OCI-LY7 (cell line): ENCODE results near the gene ARL16. TPM values are rescaled to one million over a fixed set of nuclear protein-coding genes. Genes with fewer than 3 reads are reported as not detected.

ENCODE experiments used
- BruUV-seq: library from RNA; stranded (reverse); fragments of 400-500 nt; replicated peaks from 2 replicates; lab custom pipeline; 2021; lab: Mats Ljungman, UMichigan
- CTCF ChIA-PET: fragments of 300-600 bp; sonication (Branson Sonifier 250); formaldehyde crosslinking; loops from one replicate; lab custom pipeline; 2022; ENCODE audit warnings: antibody characterized with exemption; ENCODE audit not compliant: unreplicated experiment; lab: Charles Lee
- POLR2A ChIA-PET: fragments of 300-600 bp; sonication (Branson Sonifier 250); formaldehyde crosslinking; loops from one replicate; lab custom pipeline; 2022; ENCODE audit warnings: antibody characterized with exemption; lab: Charles Lee
- DNase-seq: peaks from one replicate; pipeline ENCODE4 v3.0.0-alpha.2; 2015; ENCODE audit warnings: low spot score
- H2AFZ ChIP-seq: fragments of 200-600 bp; sonication (generic), shearing (Covaris generic); 2 replicates; pipeline ENCODE4 v1.6.1; 2014; ENCODE audit warnings: mild to moderate bottlenecking, antibody characterized with exemption, low read length, moderate library complexity
- H3K27ac ChIP-seq: fragments of 200-600 bp; sonication (generic); 2 replicates; pipeline ENCODE4 v1.5.1; 2014; ENCODE audit warnings: mixed run types, low read depth, mild to moderate bottlenecking, moderate library complexity, low read length, inconsistent platforms; ENCODE audit not compliant: poor library complexity, severe bottlenecking
- H3K36me3 ChIP-seq: fragments of 200-600 bp; sonication (generic); 2 replicates; pipeline ENCODE4 v1.6.1; 2014; ENCODE audit warnings: mild to moderate bottlenecking, antibody characterized with exemption, low read length, moderate library complexity, mixed read lengths; ENCODE audit not compliant: insufficient read depth
- H3K4me1 ChIP-seq: fragments of 200-600 bp; sonication (generic); 2 replicates; pipeline ENCODE4 v1.5.1; 2014; ENCODE audit warnings: mild to moderate bottlenecking, low read length; ENCODE audit not compliant: insufficient read depth, poor library complexity, severe bottlenecking
- H3K4me2 ChIP-seq: fragments of 200-600 bp; sonication (generic); 2 replicates; pipeline ENCODE4 v1.6.1; 2014; ENCODE audit warnings: mild to moderate bottlenecking, low read length
- H3K4me3 ChIP-seq: fragments of 200-600 bp; sonication (generic); 2 replicates; pipeline ENCODE4 v1.5.1; 2014; ENCODE audit warnings: mild to moderate bottlenecking, low read depth, low read length; ENCODE audit not compliant: poor library complexity, severe bottlenecking
- H3K79me2 ChIP-seq: fragments of 200-600 bp; sonication (generic); 2 replicates; pipeline ENCODE4 v1.6.1; 2016; ENCODE audit warnings: low read depth, mild to moderate bottlenecking, low read length, moderate library complexity, mixed read lengths; ENCODE audit not compliant: insufficient read depth
- H3K9me2 ChIP-seq: fragments of 200-600 bp; sonication (generic); 2 replicates; pipeline ENCODE4 v1.6.1; 2016; ENCODE audit warnings: mild to moderate bottlenecking, low read length, mixed read lengths; ENCODE audit not compliant: insufficient read depth
- H3K9me3 ChIP-seq: fragments of 200-600 bp; sonication (generic); 2 replicates; pipeline ENCODE4 v1.6.1; 2014; ENCODE audit warnings: mild to moderate bottlenecking, mixed run types, low read length, mixed read lengths
- H4K20me1 ChIP-seq: fragments of 200-600 bp; sonication (generic); 2 replicates; pipeline ENCODE4 v1.6.1; 2014; ENCODE audit warnings: mild to moderate bottlenecking, antibody characterized with exemption, low read length, moderate library complexity, mixed read lengths; ENCODE audit not compliant: insufficient read depth
- EZH2phosphoT487 ChIP-seq: fragments of 200-600 bp; sonication (generic); IDR thresholded peaks from 2 replicates; pipeline ENCODE4 v1.6.1; 2018; ENCODE audit warnings: low read depth, borderline replicate concordance, mild to moderate bottlenecking, mixed run types, antibody characterized with exemption, low read length, moderate library complexity, mixed read lengths
- intact Hi-C: fragments of 100-400 bp; cut with micrococcal nuclease; formaldehyde crosslinking; loops from one replicate; pipeline ENCODE4 v1.10.0; 2022; ENCODE audit not compliant: unreplicated experiment
- total RNA-seq, 2 experiments: library from RNA; depleted of rRNA in 1 of 2; stranded (reverse); fragments of >200 nt in 1 of 2; shearing (Covaris generic) in 1 of 2; gene quantifications; 2 replicates each; pipeline ENCODE4 v1.2.3, GENCODE V29; 2014 to 2022
- TF ChIP-seq, protein P1 (sequence below): fragments of 200-600 bp; sonication (generic); conservative IDR thresholded peaks from 2 replicates; pipeline ENCODE4 v1.5.1; 2014; ENCODE audit warnings: mild to moderate bottlenecking, antibody characterized with exemption, low read length, moderate library complexity, mixed read lengths

ARL16 gene
- total RNA-seq, 2 experiments from 2014 or later = 49.8 to 86.1 TPM

DNA sequence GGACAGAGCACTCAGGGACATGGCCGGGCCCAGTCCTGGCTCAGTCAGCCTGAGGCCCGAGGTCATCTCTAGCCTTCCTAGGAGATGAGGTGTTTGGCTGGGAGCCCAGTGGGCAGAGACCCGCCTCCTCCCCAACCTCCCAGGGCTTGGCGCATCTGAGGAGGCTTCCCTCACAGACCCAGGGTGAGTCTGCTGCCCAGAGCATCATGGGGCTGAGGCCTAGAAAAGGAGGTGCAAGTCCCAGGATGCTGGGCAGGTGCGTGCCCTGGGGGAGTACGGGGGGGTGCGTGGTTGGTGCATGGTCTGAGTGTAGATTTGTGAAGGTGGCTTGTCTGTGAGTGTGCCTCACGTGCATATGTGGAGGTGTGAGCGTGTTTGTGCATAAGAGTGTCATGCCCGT is 31.9 kb downstream of the ARL16 start:
- no peaks in the 10 kb centered on the region for H3K9me3 ChIP-seq
- ChIA-PET CTCF (no interaction called here), POLR2A (no interaction called here)
- H3K4me2 ChIP-seq = no peak overlapping the region
- no TSS peak for BruUV-seq
- no peak for DNase-seq
- H3K36me3 ChIP-seq = no peaks in the 10 kb centered on the region
- TF ChIP-seq, protein P1, sequence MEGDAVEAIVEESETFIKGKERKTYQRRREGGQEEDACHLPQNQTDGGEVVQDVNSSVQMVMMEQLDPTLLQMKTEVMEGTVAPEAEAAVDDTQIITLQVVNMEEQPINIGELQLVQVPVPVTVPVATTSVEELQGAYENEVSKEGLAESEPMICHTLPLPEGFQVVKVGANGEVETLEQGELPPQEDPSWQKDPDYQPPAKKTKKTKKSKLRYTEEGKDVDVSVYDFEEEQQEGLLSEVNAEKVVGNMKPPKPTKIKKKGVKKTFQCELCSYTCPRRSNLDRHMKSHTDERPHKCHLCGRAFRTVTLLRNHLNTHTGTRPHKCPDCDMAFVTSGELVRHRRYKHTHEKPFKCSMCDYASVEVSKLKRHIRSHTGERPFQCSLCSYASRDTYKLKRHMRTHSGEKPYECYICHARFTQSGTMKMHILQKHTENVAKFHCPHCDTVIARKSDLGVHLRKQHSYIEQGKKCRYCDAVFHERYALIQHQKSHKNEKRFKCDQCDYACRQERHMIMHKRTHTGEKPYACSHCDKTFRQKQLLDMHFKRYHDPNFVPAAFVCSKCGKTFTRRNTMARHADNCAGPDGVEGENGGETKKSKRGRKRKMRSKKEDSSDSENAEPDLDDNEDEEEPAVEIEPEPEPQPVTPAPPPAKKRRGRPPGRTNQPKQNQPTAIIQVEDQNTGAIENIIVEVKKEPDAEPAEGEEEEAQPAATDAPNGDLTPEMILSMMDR = no peak
- TF ChIP-seq EZH2phosphoT487 = no peak
- H3K4me3 ChIP-seq = no peak overlapping the region
- H4K20me1 ChIP-seq = no peaks in the 10 kb centered on the region
- H3K9me2 ChIP-seq = no peaks in the 10 kb centered on the region
- no peak overlapping the region for H2AFZ ChIP-seq
- no peaks in the 10 kb centered on the region for H3K79me2 ChIP-seq
- H3K4me1 ChIP-seq = peaks cover 11% of the 10 kb centered on the region
- intact Hi-C loops = no loop called here
- no peak overlapping the region for H3K27ac ChIP-seq

DNA sequence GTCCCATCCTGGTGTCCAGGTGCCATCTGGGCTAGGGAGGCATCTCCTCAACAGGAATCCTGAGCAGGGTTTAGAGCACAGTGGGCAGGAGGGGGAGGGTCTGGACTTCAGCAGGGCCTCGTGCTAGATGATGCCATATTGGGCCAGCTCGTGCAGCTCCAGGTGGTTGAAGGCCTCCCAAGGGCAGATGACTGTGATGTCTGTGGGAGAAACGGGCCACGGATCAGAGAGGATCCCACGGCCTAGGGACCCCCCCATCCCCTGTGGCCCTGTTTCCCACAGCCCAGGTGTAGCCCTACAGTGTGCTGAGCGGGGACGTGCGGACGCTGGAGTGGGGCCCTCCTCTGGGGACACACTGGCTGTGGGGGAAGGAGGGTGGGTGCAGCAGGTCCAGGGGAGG is 32.6 kb downstream of the ARL16 start:
- ChIA-PET POLR2A (interaction anchor here (0.7 kb wide), 1 partner anchor 10 kb away, joined by 3 read pairs; no protein-coding TSS in a partner anchor), CTCF (no interaction called here)
- Histone ChIP-seq H3K79me2 (no peaks in the 10 kb centered on the region), H2AFZ (no peak overlapping the region), H3K4me3 (no peak overlapping the region), H3K27ac (no peak overlapping the region), H3K9me3 (no peaks in the 10 kb centered on the region), H3K4me2 (no peak overlapping the region), H3K36me3 (no peaks in the 10 kb centered on the region), H3K4me1 (peaks cover 11% of the 10 kb centered on the region), H3K9me2 (no peaks in the 10 kb centered on the region), H4K20me1 (no peaks in the 10 kb centered on the region)
- no peak for DNase-seq
- TF ChIP-seq, protein P1 = no peak
- TF ChIP-seq EZH2phosphoT487 = no peak
- BruUV-seq = no TSS peak
- intact Hi-C loops = no loop called here

DNA sequence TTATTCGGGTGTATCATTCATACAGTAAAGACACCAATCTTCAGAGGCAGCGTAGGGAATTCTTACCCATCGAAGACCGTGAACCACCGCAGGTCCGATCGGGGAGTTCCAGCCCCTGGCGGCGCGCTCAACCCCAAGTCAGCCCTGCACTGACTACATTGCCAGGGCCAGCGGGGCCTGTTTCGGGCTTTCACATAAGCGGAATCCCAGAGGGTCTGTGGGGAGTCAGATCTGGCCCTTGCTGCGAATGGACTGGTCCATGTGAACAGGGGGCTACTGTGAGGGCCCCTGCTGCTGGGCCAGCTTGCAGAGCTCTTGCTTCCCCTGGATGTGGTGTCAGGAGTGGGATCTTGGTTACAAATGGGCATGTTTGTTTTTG is 34.9 kb downstream of the ARL16 start:
- POLR2A ChIA-PET = interaction anchor here (0.6 kb wide), 1 partner anchor 16 kb away, joined by 5 read pairs; no protein-coding TSS in a partner anchor
- BruUV-seq = no TSS peak

More for the DNA sequence above, 34.9 kb downstream of the ARL16 start:
- Histone ChIP-seq H3K27ac (no peak overlapping the region), H4K20me1 (no peaks in the 10 kb centered on the region), H3K36me3 (no peaks in the 10 kb centered on the region), H3K79me2 (no peaks in the 10 kb centered on the region), H3K4me2 (no peak overlapping the region), H3K4me3 (no peak overlapping the region), H3K9me2 (no peaks in the 10 kb centered on the region), H3K9me3 (no peaks in the 10 kb centered on the region), H2AFZ (no peak overlapping the region), H3K4me1 (peaks cover 10% of the 10 kb centered on the region)
- intact Hi-C loops = no loop called here
- no peak for DNase-seq
- CTCF ChIA-PET = no interaction called here
- TF ChIP-seq, protein P1 = no peak
- TF ChIP-seq EZH2phosphoT487 = no peak
